Measurements from ENCODE around the gene SNF8.

The SNF8 gene

DNA sequence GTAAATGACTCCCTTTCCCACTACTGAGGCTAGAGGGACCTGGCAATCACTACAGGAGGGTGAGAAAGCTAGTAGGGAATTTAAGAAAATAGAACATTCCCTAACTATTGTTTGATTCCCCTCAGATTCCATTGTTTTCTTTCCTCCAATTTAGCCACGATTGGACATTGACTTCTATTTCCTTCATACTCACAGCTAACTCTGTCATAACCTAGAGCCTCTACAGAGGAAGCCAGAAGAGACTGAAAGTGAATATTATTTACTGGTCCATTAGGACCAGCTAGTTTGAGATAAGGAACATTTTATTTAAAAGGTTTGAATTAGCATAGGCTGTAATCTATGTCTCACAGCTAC lies 14.9 kb downstream of the SNF8 start:
- DNase-seq (ENCODE audit: low spot score): no peak

DNA sequence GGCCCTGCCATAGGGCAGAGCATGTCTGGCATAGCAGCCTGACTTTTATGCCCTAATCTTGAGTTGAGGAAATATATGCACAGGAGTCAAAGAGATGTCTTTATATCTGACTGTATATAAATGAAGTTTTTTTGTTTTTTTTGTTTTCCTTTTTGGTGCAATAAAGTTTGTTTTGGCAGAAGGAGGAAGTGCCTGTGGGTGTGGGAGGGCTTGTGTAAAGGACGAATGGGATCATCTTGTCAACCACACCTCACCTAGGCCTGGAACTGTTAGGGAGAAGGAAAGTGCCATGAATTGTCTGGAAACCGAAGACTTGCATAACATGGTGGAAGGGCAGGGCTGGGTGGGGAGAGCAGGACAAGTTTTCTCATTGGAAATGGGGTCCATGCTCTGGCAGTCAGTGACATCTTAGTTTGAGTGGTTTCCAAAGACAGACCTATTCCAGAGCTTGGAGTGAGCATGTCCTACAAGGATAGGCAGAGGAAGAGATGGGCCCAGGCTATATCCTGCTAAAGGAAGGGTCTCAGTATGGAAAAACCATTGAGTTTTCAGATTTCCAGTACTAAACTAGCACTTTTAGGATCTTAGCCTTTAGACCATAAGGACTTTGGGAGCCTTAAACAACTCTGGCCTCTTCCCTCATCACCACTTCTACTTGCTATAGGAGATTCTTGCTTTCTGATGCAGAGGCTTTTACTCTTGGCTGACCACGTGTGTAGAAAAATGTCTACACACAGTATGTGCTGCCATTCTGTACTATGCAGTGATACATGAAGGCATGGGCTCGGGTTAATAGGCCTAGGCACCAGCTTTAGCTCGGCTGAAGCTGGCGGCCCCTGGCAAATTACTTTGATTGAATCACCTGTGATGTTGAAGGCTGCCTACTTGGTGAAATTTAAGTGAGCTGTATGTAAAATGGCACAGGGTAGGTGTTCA lies 15.5 kb downstream of the SNF8 start:
- DNase-seq (ENCODE audit: low spot score): peak; percentile 41

DNA sequence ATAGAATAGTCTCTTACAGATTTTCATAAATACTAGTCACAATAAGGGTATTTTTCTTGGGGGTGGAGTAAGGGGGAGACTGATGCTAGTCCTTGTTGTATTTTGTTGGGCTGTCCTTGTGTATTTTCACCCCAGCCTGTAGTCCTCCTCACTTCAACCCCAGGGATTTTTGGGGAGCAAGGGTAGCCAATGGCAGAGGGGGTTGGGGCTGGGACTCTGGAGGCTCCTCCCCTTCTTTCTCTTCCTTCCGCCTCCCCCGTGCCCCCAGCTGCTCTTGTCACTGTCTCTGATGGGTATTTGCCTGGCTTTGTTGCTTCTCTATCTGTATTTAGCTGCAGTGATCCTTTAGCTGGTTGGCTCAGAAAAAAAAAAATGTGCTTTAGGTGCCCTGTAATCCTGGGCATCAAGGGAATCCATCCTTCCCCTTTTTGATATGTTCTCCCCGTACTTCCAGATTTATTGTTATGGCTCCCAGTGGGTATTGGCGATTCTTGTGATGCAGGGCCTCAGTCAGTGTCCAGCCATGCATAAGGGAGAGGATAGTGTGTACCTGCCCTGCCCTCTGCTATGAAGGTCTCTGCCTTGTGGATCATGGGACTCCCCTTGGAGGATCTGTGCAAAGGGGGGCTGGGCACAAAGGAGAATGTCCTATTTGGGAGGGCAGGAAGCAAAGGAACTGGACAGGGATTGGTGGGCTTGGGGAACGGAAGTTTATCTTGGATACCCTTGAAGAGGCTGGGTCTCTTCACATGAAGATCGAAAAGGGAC lies 16.5 kb downstream of the SNF8 start:
- DNase-seq (ENCODE audit: low spot score): no peak

DNA sequence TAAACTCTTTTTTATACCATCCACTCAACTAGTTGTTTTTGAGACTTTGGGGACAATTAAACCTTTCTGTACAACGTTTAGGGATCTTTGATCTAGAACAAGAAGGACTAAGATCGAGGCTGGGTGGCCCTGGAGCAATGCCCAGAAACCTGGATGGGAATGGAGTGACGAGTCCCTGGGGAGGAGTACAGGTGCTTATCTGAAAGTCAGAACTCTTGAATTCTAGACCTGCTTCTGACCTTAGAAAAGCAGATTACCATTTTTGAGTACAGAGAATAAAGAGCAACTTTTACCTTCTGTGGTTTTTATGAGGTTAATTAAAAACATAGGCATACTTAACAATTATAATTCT lies 18.7 kb downstream of the SNF8 start:
- no peak for DNase-seq (ENCODE audit: low spot score)

DNA sequence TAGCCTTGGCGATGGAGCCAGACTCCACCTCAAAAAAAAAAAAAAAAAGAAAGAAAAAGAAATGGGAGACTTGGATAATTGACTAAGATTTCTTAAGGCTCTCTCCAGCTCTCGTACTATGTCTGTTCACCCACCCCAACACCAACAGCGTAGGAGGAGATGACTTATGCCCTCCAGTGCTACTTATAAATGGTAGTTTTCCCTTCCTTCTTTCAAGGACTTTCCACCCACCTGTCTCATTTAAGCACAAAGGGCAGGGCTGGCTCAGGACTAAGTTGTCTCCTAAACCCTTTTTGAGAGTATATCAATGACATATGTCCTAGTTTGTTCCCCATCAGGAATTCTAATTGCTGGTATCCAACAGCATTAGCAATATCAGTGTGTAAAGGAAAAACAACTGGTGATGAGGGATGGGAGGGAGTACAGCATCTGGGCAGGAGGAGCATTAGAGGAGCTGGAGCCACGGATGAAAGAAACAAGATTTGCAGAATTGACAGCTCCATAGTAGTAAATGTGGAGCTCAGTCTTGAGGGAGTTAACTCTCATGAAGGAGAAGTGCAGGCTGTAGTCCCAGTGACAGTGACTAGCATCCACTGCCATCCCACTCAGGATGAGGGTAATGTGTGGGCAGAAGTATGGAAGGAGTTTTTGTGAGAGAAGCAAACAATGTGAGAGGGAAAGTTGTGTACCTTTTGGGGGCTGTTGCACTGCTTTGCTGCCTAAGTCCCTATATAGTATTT lies 19.2 kb downstream of the SNF8 start:
- no peak for DNase-seq (ENCODE audit: low spot score)

DNA sequence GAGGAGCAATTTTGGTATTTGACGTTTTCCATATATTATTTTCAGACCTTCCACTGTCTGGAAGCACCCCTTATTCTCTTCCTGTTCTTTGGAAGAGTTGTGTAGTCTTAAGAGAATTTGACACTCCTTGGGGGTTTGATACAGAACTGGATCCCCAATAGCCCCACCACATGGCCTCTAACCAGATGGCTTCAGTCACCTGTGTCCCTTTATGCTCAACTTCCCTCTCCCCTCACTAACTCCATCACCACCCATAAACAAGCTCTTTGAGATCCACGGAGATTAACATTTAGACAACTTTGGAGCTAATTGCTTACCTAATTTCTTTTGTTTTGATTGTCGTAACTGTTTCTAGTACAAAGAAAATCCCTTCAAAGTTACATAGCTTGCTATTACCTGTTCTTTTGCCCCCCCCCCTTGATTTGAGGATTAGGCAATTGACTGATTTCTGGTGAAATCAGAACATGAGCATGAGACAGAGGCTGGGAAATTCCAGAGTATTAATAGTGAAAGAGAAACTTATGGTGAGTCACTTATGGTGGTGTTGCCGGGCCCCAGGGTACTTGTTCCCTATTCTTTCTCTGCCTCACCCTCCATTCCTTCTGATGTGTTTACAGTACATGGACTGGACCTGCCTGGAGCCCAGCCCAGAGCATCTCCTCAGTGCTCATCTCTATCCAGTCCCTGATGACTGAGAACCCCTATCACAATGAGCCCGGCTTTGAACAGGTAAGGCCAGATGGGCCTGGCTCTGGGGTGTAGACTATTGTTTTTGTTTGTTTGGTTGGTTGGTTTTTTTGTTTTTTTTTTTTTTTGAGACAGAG lies 29.0 kb downstream of the SNF8 start:
- DNase-seq (ENCODE audit: low spot score): peak; percentile 90

DNA sequence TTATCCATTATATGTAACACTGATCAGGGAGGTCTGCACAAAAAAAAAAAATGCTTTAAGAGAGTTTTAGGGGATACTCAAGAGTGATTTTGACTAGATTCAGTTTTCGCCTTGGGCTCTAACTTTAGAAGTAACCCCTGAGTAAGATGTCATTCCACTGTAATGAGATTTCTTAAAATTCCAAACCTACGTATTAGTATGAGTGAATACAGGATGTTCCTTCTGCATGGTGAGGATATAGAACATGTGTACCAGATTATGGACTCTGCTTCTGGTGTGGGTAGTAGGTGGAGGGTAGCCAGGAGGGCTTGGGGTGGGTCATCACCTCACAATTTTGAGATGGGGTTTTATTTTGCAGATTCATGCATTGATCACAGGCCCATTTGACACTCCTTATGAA lies 32.2 kb downstream of the SNF8 start:
- no peak for DNase-seq (ENCODE audit: low spot score)

DNA sequence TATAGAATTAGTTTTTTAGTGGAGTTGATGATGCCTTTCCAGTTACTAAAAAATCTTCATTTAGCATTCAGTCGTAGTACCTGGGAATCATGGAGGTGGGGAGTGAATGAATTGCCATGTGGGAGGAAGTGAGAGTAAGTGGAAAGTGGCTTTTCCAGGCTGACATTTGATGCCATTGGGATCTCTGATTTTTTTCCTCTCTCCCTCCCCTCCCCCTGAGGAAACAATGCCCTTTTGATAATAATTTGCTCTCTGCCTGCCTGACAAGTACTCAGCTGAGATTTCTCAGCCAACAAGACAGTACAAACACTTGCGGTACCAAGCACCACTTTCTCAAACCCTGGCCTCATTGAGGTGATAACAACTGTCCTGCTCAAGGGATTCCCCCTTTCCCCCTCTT lies 34.3 kb downstream of the SNF8 start:
- DNase-seq (ENCODE audit: low spot score): no peak

DNA sequence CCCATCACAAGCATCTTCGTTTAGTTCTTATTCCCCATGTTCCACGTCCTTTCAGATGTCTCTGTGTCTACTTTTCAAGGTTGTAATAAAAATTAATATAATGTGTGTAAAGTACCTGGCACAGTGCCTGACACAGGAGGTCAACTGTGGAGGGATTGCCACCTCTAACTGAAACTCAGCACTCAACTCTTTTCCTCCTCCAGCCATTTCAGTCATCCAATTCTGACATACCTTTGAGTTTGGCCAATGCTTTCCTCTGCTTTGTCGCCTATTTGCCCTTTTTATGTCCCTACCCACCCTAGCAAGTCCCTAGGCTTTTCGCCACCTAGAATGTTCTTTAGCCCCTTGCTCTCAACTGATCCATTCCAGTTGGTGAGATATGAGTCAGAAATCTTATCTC lies 34.9 kb downstream of the SNF8 start:
- DNase-seq (ENCODE audit: low spot score): peak; percentile 49

DNA sequence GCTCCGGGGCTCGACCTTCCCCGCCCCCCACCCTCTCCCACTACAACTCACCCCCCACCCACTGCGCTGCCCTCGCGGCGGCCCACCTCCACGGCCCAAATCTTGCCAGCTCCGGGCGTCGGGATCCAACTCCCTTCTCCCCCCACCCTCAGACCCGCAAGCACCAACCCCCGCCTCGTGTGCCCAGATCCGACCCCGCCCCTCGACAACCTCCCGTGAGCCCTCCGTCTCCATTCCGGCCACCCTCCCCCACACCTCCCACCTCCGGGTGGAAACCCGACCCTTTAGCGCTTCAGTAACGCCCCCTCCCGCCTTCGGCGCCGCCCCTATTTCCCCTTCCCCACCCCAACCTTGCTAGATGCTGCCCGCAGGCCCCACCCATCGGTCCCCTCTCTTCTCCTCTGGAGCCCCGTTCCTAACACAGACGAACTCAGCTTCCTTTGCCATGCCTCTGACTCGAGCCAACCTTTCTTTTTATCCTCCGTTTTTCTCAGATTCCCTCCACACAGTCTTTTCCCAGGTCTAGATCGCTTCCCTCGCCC lies 35.7 kb downstream of the SNF8 start:
- DNase-seq (ENCODE audit: low spot score): peak; percentile 87

DNA sequence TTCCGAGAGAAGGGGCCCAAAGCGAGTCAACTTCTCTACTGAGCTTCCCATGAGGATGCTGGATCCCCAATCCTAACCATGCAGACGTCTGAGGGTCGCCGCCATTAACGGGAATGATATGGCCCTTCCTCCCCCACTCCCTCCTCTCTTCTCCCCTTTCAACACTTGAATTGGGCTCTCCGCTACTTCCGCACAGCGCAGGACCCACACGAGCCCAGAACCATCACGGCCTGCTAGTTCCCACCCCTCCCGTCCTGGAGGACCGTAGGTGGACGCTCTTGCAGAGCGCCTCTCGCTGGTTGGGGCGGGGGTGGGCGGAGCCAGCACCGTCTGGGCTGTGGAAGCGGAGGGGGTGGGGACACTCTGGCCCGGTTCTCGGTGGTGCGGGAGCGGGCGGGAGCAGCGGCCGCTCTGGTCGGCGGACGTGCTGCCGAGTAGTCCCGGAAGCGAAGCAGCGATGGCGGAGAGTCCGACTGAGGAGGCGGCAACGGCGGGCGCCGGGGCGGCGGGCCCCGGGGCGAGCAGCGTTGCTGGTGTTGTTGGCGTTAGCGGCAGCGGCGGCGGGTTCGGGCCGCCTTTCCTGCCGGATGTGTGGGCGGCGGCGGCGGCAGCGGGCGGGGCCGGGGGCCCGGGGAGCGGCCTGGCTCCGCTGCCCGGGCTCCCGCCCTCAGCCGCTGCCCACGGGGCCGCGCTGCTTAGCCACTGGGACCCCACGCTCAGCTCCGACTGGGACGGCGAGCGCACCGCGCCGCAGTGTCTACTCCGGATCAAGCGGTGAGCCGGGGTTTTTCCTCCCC lies 36.4 kb downstream of the SNF8 start, which contains the start of gene UBE2Z:
Gene UBE2Z (plus strand): TSS at position 361 of the 797 bp plus-strand sequence. CDS start 97 bp downstream, at position 458.
- peak; percentile 95 for DNase-seq (ENCODE audit: low spot score)

DNA sequence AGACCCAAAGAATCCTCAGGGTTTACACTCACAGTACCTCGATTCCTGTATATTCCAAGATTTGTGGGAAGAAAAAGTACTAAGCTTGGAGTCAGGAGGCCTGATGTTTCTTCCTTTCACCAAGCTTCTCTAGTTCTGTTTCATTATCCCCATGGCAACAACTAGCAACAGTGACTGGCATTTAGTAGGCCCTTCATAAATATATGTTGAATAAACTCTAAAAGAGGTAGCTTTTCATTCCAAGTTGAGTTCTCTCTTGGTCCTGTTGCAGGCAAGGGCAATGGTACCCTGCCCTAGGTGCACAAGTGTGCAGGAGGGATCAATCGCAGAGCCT lies 37.0 kb downstream of the SNF8 start:
- DNase-seq (ENCODE audit: low spot score): peak; percentile 60

DNA sequence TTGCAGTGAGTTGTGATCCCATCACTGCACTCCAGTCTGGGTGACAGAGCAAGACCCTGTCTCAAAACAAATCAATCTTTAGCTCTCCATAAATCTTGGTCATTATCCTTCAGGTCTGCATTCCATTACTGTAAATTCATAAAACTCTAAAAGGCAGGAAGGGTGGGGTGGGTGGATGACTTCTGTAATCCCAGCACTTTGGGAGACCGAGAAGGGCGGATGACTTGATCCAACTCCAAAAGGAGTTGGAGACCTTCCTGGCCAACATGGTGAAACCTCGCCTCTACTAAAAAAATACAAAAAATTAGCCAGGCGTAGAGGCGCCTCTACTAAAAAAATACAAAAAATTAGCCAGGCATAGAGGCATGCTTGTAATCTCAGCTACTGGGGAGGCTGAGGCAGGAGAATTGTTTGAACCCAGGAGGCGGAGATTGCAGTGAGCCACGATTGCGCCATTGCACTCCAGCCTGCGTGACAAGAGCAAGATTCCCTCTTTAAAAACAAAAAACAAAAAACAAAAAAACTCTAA lies 38.6 kb downstream of the SNF8 start:
- no peak for DNase-seq (ENCODE audit: low spot score)

DNA sequence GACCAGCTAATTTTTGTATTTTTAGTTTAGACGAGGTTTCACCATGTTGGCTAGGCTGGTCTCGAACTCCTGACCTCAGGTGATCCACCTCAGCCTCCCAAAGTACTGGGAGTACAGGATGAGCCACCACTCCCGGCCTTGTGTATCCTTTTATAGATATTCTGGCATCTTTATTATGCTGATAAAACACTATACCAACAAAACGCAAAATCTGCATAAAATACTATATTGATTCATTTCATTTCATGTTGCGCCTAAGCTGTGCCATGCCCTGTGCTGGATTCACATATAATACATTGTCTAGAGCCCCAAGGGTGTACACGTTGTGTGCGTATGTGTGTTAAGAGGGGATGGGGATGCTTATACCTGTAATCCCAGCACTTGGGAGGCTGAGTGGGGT lies 40.2 kb downstream of the SNF8 start:
- DNase-seq (ENCODE audit: low spot score): no peak

DNA sequence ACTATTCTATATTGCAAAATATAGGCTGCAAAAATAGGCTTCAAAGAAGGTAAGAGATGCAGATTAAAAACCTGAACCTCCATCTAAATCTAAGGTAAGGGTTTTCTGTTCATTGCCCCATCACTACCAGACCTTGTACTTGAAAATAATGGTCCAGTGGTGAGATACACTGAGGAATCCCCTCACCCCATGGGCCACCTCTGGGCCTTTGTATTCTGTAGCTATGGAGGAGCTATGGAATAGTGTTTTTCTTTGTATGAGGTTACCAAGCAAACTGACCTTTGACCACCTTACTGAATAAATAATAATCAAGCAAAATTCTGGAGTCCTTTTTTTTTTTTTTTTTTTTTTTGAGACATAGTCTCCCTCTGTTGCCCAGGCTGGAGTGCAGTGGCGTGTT lies 41.2 kb downstream of the SNF8 start:
- no peak for DNase-seq (ENCODE audit: low spot score)

DNA sequence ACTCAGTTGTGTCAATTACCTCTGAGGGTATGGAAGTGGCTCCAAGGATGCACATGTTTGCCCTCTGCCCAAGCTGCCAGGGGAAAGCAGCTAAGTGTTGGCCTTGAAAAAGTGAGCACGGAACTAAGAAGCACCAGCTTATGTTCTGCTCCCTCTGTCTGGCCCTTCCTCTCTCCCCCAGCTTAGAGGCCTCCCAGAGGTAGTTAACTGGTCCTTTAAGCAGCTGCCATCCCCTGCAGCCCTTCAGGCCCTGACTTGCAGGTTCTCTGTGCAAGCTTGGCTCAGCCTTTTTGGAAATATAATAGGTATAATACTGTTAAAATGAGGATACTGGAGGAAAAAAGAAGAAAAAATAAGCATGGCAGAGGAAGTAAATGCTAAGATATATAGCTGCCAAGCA lies 43.4 kb downstream of the SNF8 start:
- no peak for DNase-seq (ENCODE audit: low spot score)

DNA sequence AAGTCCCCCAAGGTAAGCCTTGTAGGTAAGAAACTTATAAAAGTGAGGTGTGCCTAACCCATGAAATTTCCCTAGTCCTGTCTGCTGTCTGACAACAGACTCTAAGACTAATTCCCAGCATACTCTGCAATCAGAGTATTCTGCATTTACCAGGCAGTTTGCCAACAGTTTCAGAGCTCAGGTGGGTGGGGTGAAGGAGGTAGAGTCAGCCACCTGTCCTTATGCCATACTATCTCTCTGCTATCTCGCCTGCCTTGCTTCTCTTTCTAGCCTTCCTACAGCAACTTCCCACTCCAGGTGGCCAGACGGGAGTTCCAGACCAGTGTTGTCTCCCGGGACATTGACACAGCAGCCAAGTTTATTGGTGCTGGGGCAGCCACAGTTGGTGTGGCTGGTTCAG lies 49.8 kb downstream of the SNF8 start:
- DNase-seq (ENCODE audit: low spot score): no peak

DNA sequence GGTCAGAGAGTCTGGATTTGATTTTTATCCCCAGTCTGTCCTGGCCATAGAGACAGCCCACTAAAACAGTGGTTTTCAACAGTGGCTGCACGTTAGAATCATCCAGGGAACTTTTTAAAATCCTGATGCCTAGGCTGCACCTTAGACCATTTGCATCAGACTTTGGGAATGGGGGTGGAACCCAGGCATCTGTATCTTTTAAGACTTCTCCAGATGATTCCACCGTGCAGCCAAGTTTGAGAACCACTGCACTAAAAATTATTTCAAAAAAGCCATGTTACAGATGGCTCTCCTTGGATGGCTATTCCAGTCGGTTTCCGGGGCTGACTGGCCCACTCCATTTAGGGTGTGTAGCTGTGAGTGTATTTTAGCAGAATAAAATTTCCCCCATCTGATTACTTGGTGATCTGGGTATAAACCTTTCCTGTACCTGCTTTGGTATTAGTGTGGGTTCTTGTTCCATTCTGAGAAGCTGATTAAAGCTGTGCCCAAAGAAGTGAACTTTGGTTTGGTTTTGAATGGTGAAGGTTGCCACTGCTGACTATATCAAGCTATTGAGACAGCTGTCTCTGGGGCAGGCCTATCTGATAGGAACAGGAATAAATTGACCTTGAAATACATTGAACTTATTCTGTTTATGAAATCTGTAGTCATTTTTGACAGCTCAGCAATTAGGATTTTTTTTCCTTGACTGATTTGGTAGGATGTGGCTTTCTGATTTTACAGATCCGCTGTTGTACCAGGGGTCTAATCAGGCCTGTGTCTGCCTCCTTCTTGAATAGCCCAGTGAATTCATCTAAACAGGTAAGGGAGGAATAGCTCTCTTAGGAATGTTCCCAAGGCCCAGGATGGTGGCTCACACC lies 50.8 kb downstream of the SNF8 start:
- no peak for DNase-seq (ENCODE audit: low spot score)

DNA sequence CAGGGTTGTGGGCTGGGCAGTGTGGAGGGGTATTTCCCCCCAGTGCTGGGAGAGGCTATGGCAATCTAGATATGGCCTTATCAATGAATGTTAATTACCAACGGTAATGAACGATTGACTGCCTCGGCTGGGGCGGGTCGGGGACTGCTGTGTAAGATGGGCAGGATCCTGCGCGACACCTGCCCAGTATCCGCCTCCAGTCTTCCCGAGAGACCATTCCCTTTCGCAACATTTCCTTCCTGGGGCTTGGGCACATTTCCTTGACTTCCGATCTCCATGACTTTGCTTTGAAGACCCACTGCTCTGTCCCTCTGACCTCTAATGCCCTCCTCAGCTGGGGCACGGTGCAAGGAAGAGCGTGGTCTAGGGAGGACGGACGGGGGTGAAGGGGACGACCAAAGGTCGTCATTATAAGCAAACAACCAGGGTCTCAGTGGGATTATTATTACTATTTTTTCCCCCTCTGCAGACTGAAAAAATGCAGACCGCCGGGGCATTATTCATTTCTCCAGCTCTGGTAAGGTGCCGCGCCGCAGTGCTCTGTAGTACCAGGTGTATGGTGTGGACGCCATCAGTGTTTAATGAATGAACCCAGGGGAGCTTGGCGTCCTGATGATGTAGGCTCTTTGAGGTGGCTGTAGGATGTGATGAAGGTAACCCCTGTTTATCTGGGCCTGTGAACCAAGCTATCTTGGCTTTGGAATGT lies 51.5 kb downstream of the SNF8 start:
- no peak for DNase-seq (ENCODE audit: low spot score)
